ENCODE results near the gene FAIM. TPM values are rescaled to one million over a fixed set of nuclear protein-coding genes. Genes with fewer than 3 reads are reported as not detected.
"Not testable (repeated sequence)": the region's sequence is repeated elsewhere in the genome, so short reads cannot be mapped to it uniquely, and the experiment has no call there.

Gene FAIM
- total RNA-seq, 2 experiments from 2014 or later: 3.7 to 4.0 TPM

- H3K9me3 Mint-ChIP-seq: peaks cover 48% of the 10 kb centered on the region
- H3K27ac Mint-ChIP-seq: no peak overlapping the region
- DNase-seq: no peak
- H3K4me1 Mint-ChIP-seq (ENCODE audit: low read depth): no peaks in the 10 kb centered on the region
- intact Hi-C loops (cut with micrococcal nuclease): no loop called here
- peaks cover 59% of the 10 kb centered on the region for H3K36me3 Mint-ChIP-seq
- CTCF ChIA-PET: no interaction called here
- H3K4me3 Mint-ChIP-seq: no peak overlapping the region
- POLR2A ChIA-PET: no interaction called here
- no peaks in the 10 kb centered on the region for H3K27me3 Mint-ChIP-seq
Observed at GRCh38 chr3:138649134-138649533, 40.6 kb downstream of the FAIM start.

- no peaks in the 10 kb centered on the region for H3K4me1 Mint-ChIP-seq (ENCODE audit: low read depth)
- DNase-seq: no peak
Observed at GRCh38 chr3:138653567-138653966, 45.0 kb downstream of the FAIM start.

GRCh38 chr3:138657508-138657907, 48.9 kb downstream of the FAIM start:
- H3K27me3 Mint-ChIP-seq: no peaks in the 10 kb centered on the region
- H3K4me1 Mint-ChIP-seq (ENCODE audit: low read depth): no peaks in the 10 kb centered on the region
- POLR2A ChIA-PET: no interaction called here
- intact Hi-C loops (cut with micrococcal nuclease): no loop called here
- H3K36me3 Mint-ChIP-seq: peaks cover 52% of the 10 kb centered on the region
- no peak for DNase-seq
- H3K27ac Mint-ChIP-seq: no peak overlapping the region
- H3K9me3 Mint-ChIP-seq: no peaks in the 10 kb centered on the region
- H3K4me3 Mint-ChIP-seq: no peak overlapping the region
- CTCF ChIA-PET: no interaction called here

More at GRCh38 chr3:138653567-138653966, 45.0 kb downstream of the FAIM start:
- no peaks in the 10 kb centered on the region for H3K27me3 Mint-ChIP-seq
- no peak overlapping the region for H3K4me3 Mint-ChIP-seq
- intact Hi-C loops (cut with micrococcal nuclease): no loop called here
- ChIA-PET CTCF (interaction anchor here (1.0 kb wide), 1 partner anchor 262 kb away, joined by 4 read pairs; no protein-coding TSS in a partner anchor), POLR2A (no interaction called here)
- H3K9me3 Mint-ChIP-seq: peaks cover 7% of the 10 kb centered on the region
- peaks cover 72% of the 10 kb centered on the region for H3K36me3 Mint-ChIP-seq
- no peak overlapping the region for H3K27ac Mint-ChIP-seq

GRCh38 chr3:138668107-138668506, 59.5 kb downstream of the FAIM start:
- ChIA-PET CTCF (no interaction called here), POLR2A (no interaction called here)
- H3K4me3 Mint-ChIP-seq: no peak overlapping the region
- H3K9me3 Mint-ChIP-seq: no peaks in the 10 kb centered on the region
- H3K27me3 Mint-ChIP-seq: no peaks in the 10 kb centered on the region
- no peak overlapping the region for H3K27ac Mint-ChIP-seq
- H3K36me3 Mint-ChIP-seq: peaks cover 46% of the 10 kb centered on the region
- intact Hi-C loops (cut with micrococcal nuclease): no loop called here
- no peaks in the 10 kb centered on the region for H3K4me1 Mint-ChIP-seq (ENCODE audit: low read depth)
- no peak for DNase-seq

- H3K27ac Mint-ChIP-seq: no peak overlapping the region
- CTCF ChIA-PET: interaction anchor here (1.4 to 1.6 kb wide), 2 partner anchors 245 to 246 kb away, joined by 3 to 6 read pairs; no protein-coding TSS in a partner anchor
Observed at GRCh38 chr3:138670407-138670806, 61.8 kb downstream of the FAIM start.

DNA sequence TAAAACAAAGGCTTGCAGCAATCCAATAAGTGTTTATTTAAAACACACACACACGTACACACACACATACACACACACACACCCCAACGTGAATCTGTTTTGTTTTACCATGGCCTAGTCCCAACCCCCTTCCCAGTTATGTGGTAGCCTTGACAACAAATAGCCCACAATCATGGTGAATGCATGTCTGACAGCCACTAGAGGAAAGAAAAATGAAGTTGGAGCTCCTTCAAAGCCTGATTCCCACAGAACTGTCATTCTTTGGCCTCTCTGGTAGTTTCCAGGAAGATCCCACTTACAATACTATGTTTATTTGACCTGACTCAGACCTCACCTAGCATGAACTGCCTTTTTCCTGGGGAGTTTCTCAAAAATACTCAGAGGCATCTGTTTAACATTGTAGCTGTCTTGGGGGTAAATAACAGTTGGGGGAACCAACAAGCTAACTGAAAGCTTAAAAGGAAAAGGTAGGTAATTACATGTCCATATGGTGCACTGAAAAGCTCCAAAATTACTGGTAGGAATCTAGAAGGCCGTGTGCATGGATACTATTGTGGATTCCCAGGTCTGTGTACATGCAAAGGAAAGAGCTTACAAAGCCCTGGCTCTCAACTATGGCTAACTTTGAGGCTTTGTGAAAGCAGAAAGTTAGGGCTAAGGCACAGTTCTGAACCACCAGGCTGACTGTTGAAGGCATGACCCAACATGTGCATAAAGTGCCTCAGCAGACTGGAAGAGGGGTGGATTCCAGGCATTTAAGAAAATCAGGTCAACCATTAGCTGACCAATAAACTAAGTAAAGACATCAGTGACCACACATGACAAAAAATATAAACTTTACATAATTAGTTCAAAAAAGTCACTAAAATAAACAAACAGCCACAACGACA, 65.3 kb downstream of the FAIM start:
- Mint-ChIP-seq H3K4me3 (no peak overlapping the region), H3K4me1 (ENCODE audit: low read depth) (no peaks in the 10 kb centered on the region), H3K27me3 (no peaks in the 10 kb centered on the region), H3K27ac (no peak overlapping the region), H3K9me3 (peaks cover 20% of the 10 kb centered on the region), H3K36me3 (peaks cover 45% of the 10 kb centered on the region)
- DNase-seq: no peak
- ChIA-PET CTCF (interaction anchor here (0.6 to 1.2 kb wide), 4 partner anchors 242 to 478 kb away, joined by 3 to 4 read pairs (median 3); no protein-coding TSS in a partner anchor), POLR2A (no interaction called here)
- intact Hi-C loops (cut with micrococcal nuclease): no loop called here

More at GRCh38 chr3:138670407-138670806, 61.8 kb downstream of the FAIM start:
- Mint-ChIP-seq H3K27me3 (no peaks in the 10 kb centered on the region), H3K4me1 (ENCODE audit: low read depth) (no peaks in the 10 kb centered on the region), H3K4me3 (no peak overlapping the region), H3K36me3 (peaks cover 43% of the 10 kb centered on the region), H3K9me3 (peaks cover 5% of the 10 kb centered on the region)
- POLR2A ChIA-PET: no interaction called here
- no peak for DNase-seq
- intact Hi-C loops (cut with micrococcal nuclease): no loop called here

- Mint-ChIP-seq H3K27me3 (no peaks in the 10 kb centered on the region), H3K27ac (no peak overlapping the region), H3K9me3 (peaks cover 20% of the 10 kb centered on the region), H3K4me3 (no peak overlapping the region), H3K4me1 (ENCODE audit: low read depth) (no peaks in the 10 kb centered on the region), H3K36me3 (peaks cover 42% of the 10 kb centered on the region)
- POLR2A ChIA-PET: no interaction called here
- CTCF ChIA-PET: no interaction called here
- DNase-seq: no peak
- intact Hi-C loops (cut with micrococcal nuclease): no loop called here
Observed at GRCh38 chr3:138675393-138675792, 66.8 kb downstream of the FAIM start.

- H3K4me1 Mint-ChIP-seq (ENCODE audit: low read depth): no peaks in the 10 kb centered on the region
- H3K27me3 Mint-ChIP-seq: no peaks in the 10 kb centered on the region
- ChIA-PET CTCF (interaction anchor here (1.8 to 2.1 kb wide), 2 partner anchors 237 to 246 kb away, joined by 12 to 13 read pairs; no protein-coding TSS in a partner anchor), POLR2A (no interaction called here)
- H3K9me3 Mint-ChIP-seq: peaks cover 20% of the 10 kb centered on the region
- H3K4me3 Mint-ChIP-seq: no peak overlapping the region
- no peak for DNase-seq
- no peak overlapping the region for H3K27ac Mint-ChIP-seq
- H3K36me3 Mint-ChIP-seq: peaks cover 49% of the 10 kb centered on the region
- intact Hi-C loops (cut with micrococcal nuclease): no loop called here
Observed at GRCh38 chr3:138678086-138678485, 69.5 kb downstream of the FAIM start.

GRCh38 chr3:138678874-138679392, 70.4 kb downstream of the FAIM start:
- Mint-ChIP-seq H3K4me1 (ENCODE audit: low read depth) (no peaks in the 10 kb centered on the region), H3K4me3 (no peak overlapping the region), H3K27ac (no peak overlapping the region), H3K36me3 (peaks cover 49% of the 10 kb centered on the region), H3K9me3 (peaks cover 20% of the 10 kb centered on the region), H3K27me3 (no peaks in the 10 kb centered on the region)
- intact Hi-C loops (cut with micrococcal nuclease): no loop called here
- no peak for DNase-seq
- CTCF ChIA-PET: interaction anchor here (1.8 to 2.1 kb wide), 2 partner anchors 237 to 245 kb away, joined by 12 to 13 read pairs; no protein-coding TSS in a partner anchor
- POLR2A ChIA-PET: no interaction called here

DNA sequence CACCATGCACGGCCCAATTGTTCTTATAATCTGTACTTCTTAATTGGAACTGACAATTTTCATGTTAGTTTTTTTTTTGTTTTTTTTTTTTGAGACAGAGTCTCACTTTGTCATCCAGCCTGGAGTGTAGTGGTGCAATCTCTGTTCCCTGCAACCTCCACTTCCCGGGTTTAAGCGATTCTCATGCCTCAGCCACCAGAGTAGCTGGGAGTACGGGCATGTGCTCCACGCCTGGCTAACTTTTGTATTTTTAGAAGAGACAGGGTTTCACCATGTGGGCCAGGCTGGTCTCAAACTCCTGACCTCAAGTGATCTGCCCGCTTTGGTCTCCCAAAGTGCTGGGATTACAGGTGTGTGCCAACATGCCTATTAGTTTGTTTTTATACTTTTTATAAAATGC, 72.4 kb downstream of the FAIM start:
- CTCF ChIA-PET; H3K27me3 Mint-ChIP-seq; H3K4me3 Mint-ChIP-seq; POLR2A ChIA-PET; DNase-seq; H3K4me1 Mint-ChIP-seq (ENCODE audit: low read depth); H3K27ac Mint-ChIP-seq; intact Hi-C loops (cut with micrococcal nuclease): not testable (repeated sequence)
- peaks cover 30% of the 10 kb centered on the region for H3K36me3 Mint-ChIP-seq
- peaks cover 11% of the 10 kb centered on the region for H3K9me3 Mint-ChIP-seq

GRCh38 chr3:138681463-138682220, 73.1 kb downstream of the FAIM start:
- H3K27me3 Mint-ChIP-seq: no peaks in the 10 kb centered on the region
- CTCF ChIA-PET: interaction anchor here (0.6 kb wide), 1 partner anchor 238 kb away, joined by 6 read pairs; no protein-coding TSS in a partner anchor
- POLR2A ChIA-PET: no interaction called here
- H3K36me3 Mint-ChIP-seq: peaks cover 25% of the 10 kb centered on the region
- intact Hi-C loops (cut with micrococcal nuclease): no loop called here
- H3K27ac Mint-ChIP-seq: no peak overlapping the region
- peaks cover 6% of the 10 kb centered on the region for H3K9me3 Mint-ChIP-seq
- peaks cover 2% of the 10 kb centered on the region for H3K4me1 Mint-ChIP-seq (ENCODE audit: low read depth)
- no peak for DNase-seq
- H3K4me3 Mint-ChIP-seq: no peak overlapping the region

- peaks cover 29% of the 10 kb centered on the region for H3K36me3 Mint-ChIP-seq
- H3K4me3 Mint-ChIP-seq: no peak overlapping the region
- DNase-seq: no peak
- CTCF ChIA-PET: interaction anchor here (0.5 to 0.9 kb wide), 2 partner anchors 95 to 233 kb away, joined by 3 to 5 read pairs; no protein-coding TSS in a partner anchor
- no peaks in the 10 kb centered on the region for H3K9me3 Mint-ChIP-seq
- intact Hi-C loops (cut with micrococcal nuclease): no loop called here
- no peaks in the 10 kb centered on the region for H3K27me3 Mint-ChIP-seq
- H3K4me1 Mint-ChIP-seq (ENCODE audit: low read depth): peaks cover 12% of the 10 kb centered on the region
- H3K27ac Mint-ChIP-seq: no peak overlapping the region
- POLR2A ChIA-PET: no interaction called here
Observed at GRCh38 chr3:138682648-138683047, 74.1 kb downstream of the FAIM start.

Data from activated CD4-positive, alpha-beta memory T cell treated with anti-CD3 and anti-CD28 coated beads for 36 hours (primary cell).